ENCODE results near the gene SEPTIN3.

GRCh38 chr22:41929418-41929810 lies 39.8 kb upstream of the SEPTIN3 start:
- TF ChIP-seq POLR2A (IDR thresholded peaks at IDR 0.05) = no peak
- TF ChIP-seq, protein P1, sequence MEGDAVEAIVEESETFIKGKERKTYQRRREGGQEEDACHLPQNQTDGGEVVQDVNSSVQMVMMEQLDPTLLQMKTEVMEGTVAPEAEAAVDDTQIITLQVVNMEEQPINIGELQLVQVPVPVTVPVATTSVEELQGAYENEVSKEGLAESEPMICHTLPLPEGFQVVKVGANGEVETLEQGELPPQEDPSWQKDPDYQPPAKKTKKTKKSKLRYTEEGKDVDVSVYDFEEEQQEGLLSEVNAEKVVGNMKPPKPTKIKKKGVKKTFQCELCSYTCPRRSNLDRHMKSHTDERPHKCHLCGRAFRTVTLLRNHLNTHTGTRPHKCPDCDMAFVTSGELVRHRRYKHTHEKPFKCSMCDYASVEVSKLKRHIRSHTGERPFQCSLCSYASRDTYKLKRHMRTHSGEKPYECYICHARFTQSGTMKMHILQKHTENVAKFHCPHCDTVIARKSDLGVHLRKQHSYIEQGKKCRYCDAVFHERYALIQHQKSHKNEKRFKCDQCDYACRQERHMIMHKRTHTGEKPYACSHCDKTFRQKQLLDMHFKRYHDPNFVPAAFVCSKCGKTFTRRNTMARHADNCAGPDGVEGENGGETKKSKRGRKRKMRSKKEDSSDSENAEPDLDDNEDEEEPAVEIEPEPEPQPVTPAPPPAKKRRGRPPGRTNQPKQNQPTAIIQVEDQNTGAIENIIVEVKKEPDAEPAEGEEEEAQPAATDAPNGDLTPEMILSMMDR (IDR thresholded peaks at IDR 0.05) = no peak

Data from Peyer's patch (tissue), 4 donors.